Measurements from ENCODE around the gene SORBS2.
"Not testable (repeated sequence)": the region's sequence is repeated elsewhere in the genome, so short reads cannot be mapped to it uniquely, and the experiment has no call there.

DNA sequence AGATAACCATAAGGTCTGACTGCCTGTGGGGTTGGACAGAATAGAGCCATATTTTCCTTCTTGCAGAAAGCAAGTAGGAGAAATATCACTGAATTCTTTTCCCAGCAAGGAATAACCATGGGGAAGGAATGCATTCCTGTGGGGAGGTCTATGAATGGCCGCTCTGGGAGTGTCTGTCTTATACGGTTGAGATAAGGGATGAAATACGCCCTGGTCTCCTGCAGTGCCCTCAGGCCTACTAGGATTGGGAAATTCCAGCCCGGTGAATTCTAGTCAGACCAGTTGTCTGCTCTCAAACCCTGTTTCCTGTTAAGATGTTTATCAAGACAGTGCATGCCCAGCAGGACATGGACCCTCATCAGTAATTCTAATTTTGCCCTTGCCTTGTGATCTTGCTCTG, 45.6 kb upstream of the SORBS2 start:
- TF ChIP-seq CTCF (IDR thresholded peaks at IDR 0.05); POLR2A (IDR thresholded peaks at IDR 0.05); POLR2AphosphoS5 (IDR thresholded peaks at IDR 0.05; ENCODE audit: insufficient read depth in 1 of 2, low read depth in 1 of 2): not testable (repeated sequence)
